ENCODE results near the gene SLC43A2.

- no peak for TF ChIP-seq CTCF (IDR thresholded peaks at IDR 0.05)
- no peak for TF ChIP-seq POLR2A (IDR thresholded peaks at IDR 0.05)
These were observed 92.9 kb downstream of the SLC43A2 start for GRCh38 chr17:1535737-1536136.
